Vagina (tissue), 2 donors: Measurements from ENCODE around the gene MAGEA9. TPM values are rescaled to one million over a fixed set of nuclear protein-coding genes. Genes with fewer than 3 reads are reported as not detected.

ENCODE experiments used
- DNase-seq, 2 donors: peaks; one replicate each; pipeline ENCODE4 v3.0.0-alpha.2; 2017; ENCODE audit errors: extremely low spot score in 2 of 2
- H3K27ac ChIP-seq: fragments of 200-600 bp; sonication (generic); one replicate; pipeline ENCODE4 v1.5.1; 2019
- H3K27me3 ChIP-seq: fragments of 200-600 bp; sonication (generic); one replicate; pipeline ENCODE4 v1.5.1; 2019
- H3K36me3 ChIP-seq, 2 donors: fragments of 200-600 bp; sonication (generic); one replicate each; pipeline ENCODE4 v1.5.1; 2017 to 2019
- H3K4me1 ChIP-seq: fragments of 200-600 bp; sonication (generic); one replicate; pipeline ENCODE4 v1.5.1; 2019
- H3K4me3 ChIP-seq, 2 donors: fragments of 200-600 bp; sonication (generic); 1 replicate in 1 of 2; 2 replicates in 1 of 2; pipeline ENCODE4 v1.5.1; 2016 to 2019
- H3K9me3 ChIP-seq: fragments of 200-600 bp; sonication (generic); one replicate; pipeline ENCODE4 v1.5.1; 2019
- CTCF ChIP-seq, 3 experiments: fragments of 450-650 bp in 2 of 3; fragments of 200-600 bp in 1 of 3; sonication (generic) in 1 of 3; IDR thresholded peaks; one replicate each; pipeline ENCODE4 v1.5.1; 2017 to 2019; ENCODE audit warnings: antibody characterized with exemption in 3 of 3, mild to moderate bottlenecking in 2 of 3, moderate library complexity in 2 of 3
- POLR2A ChIP-seq, 2 donors: fragments of 450-650 bp; IDR thresholded peaks; one replicate each; pipeline ENCODE4 v1.6.1; 2017; ENCODE audit warnings: antibody characterized with exemption in 2 of 2, mild to moderate bottlenecking in 2 of 2, moderate library complexity in 2 of 2
- POLR2AphosphoS5 ChIP-seq, 2 donors: sonication (generic); formaldehyde crosslinking; IDR thresholded peaks; one replicate each; pipeline ENCODE4 v1.9.0; 2017; ENCODE audit warnings: antibody characterized with exemption in 2 of 2, mild to moderate bottlenecking in 2 of 2, low read depth in 1 of 2; ENCODE audit not compliant: insufficient read depth in 1 of 2
- intact Hi-C: fragments of 100-400 bp; cut with DNase I; formaldehyde crosslinking; loops from one replicate; pipeline ENCODE4 v1.15.1; 2023
- total RNA-seq: library from RNA; depleted of rRNA; stranded (reverse); fragments of >200 nt; gene quantifications from one replicate; pipeline ENCODE4 v1.2.3, GENCODE V29; 2016

MAGEA9 gene
- total RNA-seq, 1 donor from 2014 or later: not detected

GRCh38 chrX:149818652-149819051, 36.9 kb downstream of the MAGEA9 start:
- intact Hi-C loops: no loop called here
- Histone ChIP-seq H3K9me3 (no peaks in the 10 kb centered on the region), H3K27me3 (no peaks in the 10 kb centered on the region), H3K27ac (no peak overlapping the region), H3K4me1 (no peaks in the 10 kb centered on the region), H3K36me3 (no peaks in the 10 kb centered on the region), H3K4me3 (no peak overlapping the region)
- TF ChIP-seq CTCF (IDR thresholded peaks at IDR 0.05) (no peak), POLR2AphosphoS5 (IDR thresholded peaks at IDR 0.05; ENCODE audit: insufficient read depth in 1 of 2, low read depth in 1 of 2) (no peak), POLR2A (IDR thresholded peaks at IDR 0.05) (no peak)
- DNase-seq: no peak

DNA sequence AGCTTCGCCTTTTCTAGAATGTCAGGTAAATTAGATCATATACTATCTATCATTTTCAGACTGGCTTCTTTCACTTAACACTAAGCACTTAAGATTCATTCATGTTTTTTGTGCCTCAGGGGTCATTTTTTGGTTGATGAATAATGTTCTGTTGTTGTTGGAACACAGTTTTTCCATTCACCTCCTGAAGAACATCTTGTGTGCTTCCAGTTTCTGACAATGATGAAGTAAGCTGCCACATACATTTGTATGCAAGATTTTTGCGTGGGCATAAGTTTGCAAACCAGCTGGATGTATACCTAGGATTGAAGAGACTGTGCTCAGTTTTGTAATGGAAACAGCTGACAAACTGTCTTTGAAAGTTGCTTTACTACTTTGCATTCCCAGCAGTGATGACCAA, 37.6 kb downstream of the MAGEA9 start:
- Histone ChIP-seq H3K27ac (no peak overlapping the region), H3K36me3 (no peaks in the 10 kb centered on the region), H3K4me3 (no peak overlapping the region), H3K4me1 (no peaks in the 10 kb centered on the region), H3K27me3 (no peaks in the 10 kb centered on the region), H3K9me3 (no peaks in the 10 kb centered on the region)
- TF ChIP-seq POLR2AphosphoS5 (IDR thresholded peaks at IDR 0.05; ENCODE audit: insufficient read depth in 1 of 2, low read depth in 1 of 2) (no peak), CTCF (IDR thresholded peaks at IDR 0.05) (no peak), POLR2A (IDR thresholded peaks at IDR 0.05) (no peak)
- intact Hi-C loops: no loop called here
- DNase-seq: no peak

- no peak overlapping the region for H3K4me3 ChIP-seq
- no peaks in the 10 kb centered on the region for H3K27me3 ChIP-seq
- TF ChIP-seq POLR2A (IDR thresholded peaks at IDR 0.05): no peak
- TF ChIP-seq POLR2AphosphoS5 (IDR thresholded peaks at IDR 0.05; ENCODE audit: insufficient read depth in 1 of 2, low read depth in 1 of 2): no peak
- no peak for TF ChIP-seq CTCF (IDR thresholded peaks at IDR 0.05)
- H3K36me3 ChIP-seq: no peaks in the 10 kb centered on the region
- no peaks in the 10 kb centered on the region for H3K4me1 ChIP-seq
- no peaks in the 10 kb centered on the region for H3K9me3 ChIP-seq
- H3K27ac ChIP-seq: no peak overlapping the region
- intact Hi-C loops: no loop called here
- DNase-seq: no peak
These were observed 43.7 kb downstream of the MAGEA9 start for GRCh38 chrX:149825424-149825823.

DNA sequence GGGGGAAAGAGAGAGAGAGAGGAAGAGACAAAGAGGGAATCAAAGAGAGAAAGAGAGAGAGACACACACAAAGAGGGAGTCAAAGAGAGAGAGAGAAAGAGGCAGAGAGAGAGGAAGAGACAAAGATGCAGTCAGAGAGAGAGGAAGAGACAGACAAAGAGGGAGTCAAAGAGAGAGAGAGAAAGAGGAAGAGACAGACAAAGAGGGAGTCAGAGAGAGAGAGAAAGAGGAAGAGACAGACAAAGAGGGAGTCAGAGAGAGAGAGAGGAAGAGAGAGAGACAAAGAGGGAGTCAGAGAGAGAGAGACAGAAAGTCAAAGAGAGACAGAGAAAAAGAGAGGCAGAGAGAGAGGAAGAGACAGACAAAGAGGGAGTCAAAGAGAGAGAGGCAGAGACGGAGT, 45.5 kb downstream of the MAGEA9 start:
- TF ChIP-seq POLR2A (IDR thresholded peaks at IDR 0.05) (no peak), CTCF (IDR thresholded peaks at IDR 0.05) (no peak), POLR2AphosphoS5 (IDR thresholded peaks at IDR 0.05; ENCODE audit: insufficient read depth in 1 of 2, low read depth in 1 of 2) (no peak)
- H3K27me3 ChIP-seq: no peaks in the 10 kb centered on the region
- H3K27ac ChIP-seq: no peak overlapping the region
- H3K9me3 ChIP-seq: no peaks in the 10 kb centered on the region
- no peaks in the 10 kb centered on the region for H3K4me1 ChIP-seq
- no peak overlapping the region for H3K4me3 ChIP-seq
- intact Hi-C loops: no loop called here
- no peaks in the 10 kb centered on the region for H3K36me3 ChIP-seq
- DNase-seq: no peak

GRCh38 chrX:149829751-149830191, 48.0 kb downstream of the MAGEA9 start:
- DNase-seq: no peak
- no peaks in the 10 kb centered on the region for H3K27me3 ChIP-seq
- peak overlapping the region in 1 of 2 donors; percentile 32 for H3K4me3 ChIP-seq
- peak overlapping the region; percentile 72 for H3K27ac ChIP-seq
- H3K9me3 ChIP-seq: no peaks in the 10 kb centered on the region
- intact Hi-C loops: loop anchor here (5.0 kb wide), 1 partner anchor 1972 kb away; no protein-coding TSS in a partner anchor
- no peak for TF ChIP-seq POLR2A (IDR thresholded peaks at IDR 0.05)
- no peak for TF ChIP-seq CTCF (IDR thresholded peaks at IDR 0.05)
- no peak for TF ChIP-seq POLR2AphosphoS5 (IDR thresholded peaks at IDR 0.05; ENCODE audit: insufficient read depth in 1 of 2, low read depth in 1 of 2)
- no peaks in the 10 kb centered on the region for H3K4me1 ChIP-seq
- no peaks in the 10 kb centered on the region for H3K36me3 ChIP-seq
